ENCODE data around the gene MINDY4B.
"Not testable (repeated sequence)": the region's sequence is repeated elsewhere in the genome, so short reads cannot be mapped to it uniquely, and the experiment has no call there.

The MINDY4B gene

GRCh38 chr3:150874666-150875219 is 30.5 kb downstream of the MINDY4B start:
- no peak for FAIRE-seq
- TF ChIP-seq CTCF (IDR thresholded peaks at IDR 0.05; ENCODE audit: insufficient read depth, missing control alignments) = no peak
- no peak for DNase-seq (ENCODE audit: insufficient read length, low spot score)

- DNase-seq (ENCODE audit: insufficient read length, low spot score) (no peak), FAIRE-seq (no peak)
- TF ChIP-seq CTCF (IDR thresholded peaks at IDR 0.05; ENCODE audit: insufficient read depth, missing control alignments) = no peak
Measured at GRCh38 chr3:150871192-150871591, 34.0 kb downstream of the MINDY4B start.

GRCh38 chr3:150870406-150870805 is 34.8 kb downstream of the MINDY4B start:
- FAIRE-seq (no peak), DNase-seq (ENCODE audit: insufficient read length, low spot score) (no peak)
- TF ChIP-seq CTCF (IDR thresholded peaks at IDR 0.05; ENCODE audit: insufficient read depth, missing control alignments) = no peak

GRCh38 chr3:150868282-150868681 is 37.0 kb downstream of the MINDY4B start:
- no peak for TF ChIP-seq CTCF (IDR thresholded peaks at IDR 0.05; ENCODE audit: insufficient read depth, missing control alignments)
- DNase-seq (ENCODE audit: insufficient read length, low spot score) = no peak
- no peak for FAIRE-seq

GRCh38 chr3:150867434-150867833 is 37.8 kb downstream of the MINDY4B start:
- FAIRE-seq = no peak
- TF ChIP-seq CTCF (IDR thresholded peaks at IDR 0.05; ENCODE audit: insufficient read depth, missing control alignments) = no peak
- no peak for DNase-seq (ENCODE audit: insufficient read length, low spot score)

GRCh38 chr3:150863921-150864320 is 41.3 kb downstream of the MINDY4B start:
- not testable (repeated sequence) for DNase-seq (ENCODE audit: insufficient read length, low spot score); FAIRE-seq

- FAIRE-seq = no peak
- TF ChIP-seq CTCF (IDR thresholded peaks at IDR 0.05; ENCODE audit: insufficient read depth, missing control alignments) = no peak
- DNase-seq (ENCODE audit: insufficient read length, low spot score) = no peak
Measured at GRCh38 chr3:150861851-150862250, 43.4 kb downstream of the MINDY4B start.

GRCh38 chr3:150857936-150858335 is 47.3 kb downstream of the MINDY4B start:
- FAIRE-seq; DNase-seq (ENCODE audit: insufficient read length, low spot score): not testable (repeated sequence)

All from D721Med (cell line).